H1 (cell line): Measurements from ENCODE around the gene FMNL1. TPM values are rescaled to one million over a fixed set of nuclear protein-coding genes. Genes with fewer than 3 reads are reported as not detected.

Experiments used
- CTCF ChIA-PET: fragments of 300-600 bp; sonication (Branson Sonifier 250); formaldehyde crosslinking; loops from one replicate; lab custom pipeline; 2021; ENCODE audit not compliant: partially characterized antibody; lab: Charles Lee
- POLR2A ChIA-PET: fragments of 300-600 bp; sonication (Branson Sonifier 250); formaldehyde crosslinking; loops from one replicate; lab custom pipeline; 2021; ENCODE audit warnings: inconsistent platforms; ENCODE audit not compliant: partially characterized antibody; lab: Charles Lee
- DNase-seq, 2 experiments: peaks; one replicate each; pipeline versions ENCODE4 v3.0.0 to v3.0.0-alpha.2; 2010 to 2022; ENCODE audit warnings: low spot score in 2 of 2, low read depth in 1 of 2, mixed read lengths in 1 of 2
- FAIRE-seq: peaks from 2 replicates; lab custom pipeline; 2011; peaks lifted over from hg19 to GRCh38; lab: Jason Lieb, UNC
- H2AFZ ChIP-seq: 2 replicates; pipeline ENCODE4 v1.8.1; 2012; ENCODE audit warnings: low read length, inconsistent platforms
- H2AK5ac ChIP-seq: 2 replicates; pipeline ENCODE4 v1.6.1; 2013; ENCODE audit warnings: low read depth, low read length
- H2BK120ac ChIP-seq: replicated peaks from 2 replicates; pipeline ENCODE3; 2013; ENCODE audit warnings: low read depth, low read length, inconsistent platforms
- H2BK12ac ChIP-seq: 2 replicates; pipeline ENCODE4 v1.6.1; 2013; ENCODE audit warnings: low read depth, low read length
- H2BK15ac ChIP-seq: 2 replicates; pipeline ENCODE4 v1.6.1; 2013; ENCODE audit warnings: low read length
- H2BK20ac ChIP-seq: 2 replicates; pipeline ENCODE4 v1.6.1; 2013; ENCODE audit warnings: low read length
- H2BK5ac ChIP-seq: 2 replicates; pipeline ENCODE4 v1.6.1; 2013; ENCODE audit warnings: low read depth, low read length
- H3K14ac ChIP-seq: 2 replicates; pipeline ENCODE4 v1.6.1; 2013; ENCODE audit warnings: inconsistent platforms; ENCODE audit not compliant: insufficient read length
- H3K18ac ChIP-seq: 2 replicates; pipeline ENCODE4 v1.6.1; 2013; ENCODE audit warnings: low read length; ENCODE audit errors: extremely low read depth
- H3K23ac ChIP-seq: 2 replicates; pipeline ENCODE4 v1.6.1; 2013; ENCODE audit warnings: inconsistent platforms; ENCODE audit not compliant: insufficient read length
- H3K23me2 ChIP-seq: 2 replicates; pipeline ENCODE4 v1.6.1; 2013; ENCODE audit warnings: low read depth, low read length
- H3K27ac ChIP-seq: 2 replicates; pipeline ENCODE4 v1.6.1; 2011; ENCODE audit warnings: low read depth, low read length, inconsistent platforms
- H3K27me3 ChIP-seq, 4 experiments: replicated peaks in 1 of 4; 1 replicate in 1 of 4; 2 replicates in 3 of 4; pipeline versions ENCODE4 v1.6.1 to v1.8.1; 2011 to 2013; ENCODE audit warnings: low read length in 3 of 4, mild to moderate bottlenecking in 3 of 4, inconsistent platforms in 2 of 4, mixed read lengths in 2 of 4, moderate library complexity in 1 of 4; ENCODE audit not compliant: control insufficient read depth in 3 of 4, insufficient read depth in 3 of 4; ENCODE audit errors: extremely low read depth in 1 of 4
- H3K36me3 ChIP-seq, 4 experiments: 2 replicates each; pipeline versions ENCODE4 v1.6.1 to v1.8.1; 2011 to 2013; ENCODE audit warnings: mild to moderate bottlenecking in 4 of 4, low read length in 3 of 4, moderate library complexity in 2 of 4, control low read depth in 1 of 4, inconsistent platforms in 1 of 4; ENCODE audit not compliant: insufficient read depth in 4 of 4, control insufficient read depth in 2 of 4
- H3K4ac ChIP-seq: replicated peaks from 2 replicates; pipeline ENCODE3; 2013; ENCODE audit warnings: low read length, low read depth, mixed read lengths, inconsistent platforms; ENCODE audit not compliant: insufficient read length
- H3K4me1 ChIP-seq, 4 experiments: replicated peaks in 1 of 4; 1 replicate in 1 of 4; 2 replicates in 3 of 4; pipeline versions ENCODE4 v1.6.1 to v1.8.1; 2011 to 2013; ENCODE audit warnings: low read length in 3 of 4, inconsistent platforms in 2 of 4, mixed read lengths in 1 of 4; ENCODE audit not compliant: insufficient read depth in 4 of 4, control insufficient read depth in 3 of 4
- H3K4me2 ChIP-seq, 2 experiments: 2 replicates each; pipeline versions ENCODE4 v1.6.1 to v1.8.1; 2011 to 2013; ENCODE audit warnings: low read depth in 2 of 2, low read length in 2 of 2, control low read depth in 1 of 2, inconsistent platforms in 1 of 2, mild to moderate bottlenecking in 1 of 2; ENCODE audit not compliant: insufficient read depth in 1 of 2
- H3K4me3 ChIP-seq, 4 experiments: fragments of 200-600, 300-600 bp in 1 of 4; sonication (generic), shearing (Covaris generic), sonication (Bioruptor Twin) in 1 of 4; 2 replicates each; pipeline versions ENCODE4 v1.5.1 to v1.8.1; 2011 to 2016; ENCODE audit warnings: low read length in 4 of 4, low read depth in 3 of 4, control low read depth in 2 of 4, inconsistent platforms in 2 of 4, mild to moderate bottlenecking in 2 of 4, mixed read lengths in 1 of 4, moderate library complexity in 1 of 4; ENCODE audit not compliant: insufficient read depth in 2 of 4; ENCODE audit errors: extremely low read depth in 1 of 4
- H3K56ac ChIP-seq: replicated peaks from 2 replicates; pipeline ENCODE3; 2013; ENCODE audit warnings: low read depth, mild to moderate bottlenecking, mixed read lengths, low read length, inconsistent platforms; ENCODE audit not compliant: insufficient read length
- H3K79me1 ChIP-seq: 2 replicates; pipeline ENCODE4 v1.6.1; 2013; ENCODE audit warnings: low read depth, low read length, control low read depth
- H3K79me2 ChIP-seq, 2 experiments: 2 replicates each; pipeline versions ENCODE4 v1.6.1 to v1.8.1; 2012 to 2013; ENCODE audit warnings: low read length in 2 of 2, mild to moderate bottlenecking in 2 of 2, inconsistent platforms in 1 of 2; ENCODE audit not compliant: insufficient read depth in 2 of 2, control insufficient read depth in 1 of 2
- H3K9ac ChIP-seq, 4 experiments: replicated peaks in 1 of 4; 1 replicate in 1 of 4; 2 replicates in 3 of 4; pipeline versions ENCODE4 v1.6.1 to v1.8.1; 2011 to 2013; ENCODE audit warnings: low read depth in 3 of 4, low read length in 3 of 4, control low read depth in 2 of 4, mild to moderate bottlenecking in 2 of 4, moderate library complexity in 2 of 4, inconsistent platforms in 1 of 4; ENCODE audit errors: extremely low read depth in 1 of 4
- H3K9me3 ChIP-seq, 2 experiments: 2 replicates each; pipeline versions ENCODE4 v1.6.1 to v1.8.1; 2012 to 2013; ENCODE audit warnings: mild to moderate bottlenecking in 2 of 2, moderate library complexity in 2 of 2, control low read depth in 1 of 2, inconsistent platforms in 1 of 2, low read depth in 1 of 2, low read length in 1 of 2, mixed read lengths in 1 of 2; ENCODE audit not compliant: insufficient read depth in 2 of 2
- H4K20me1 ChIP-seq, 2 experiments: replicated peaks in 1 of 2; 2 replicates each; pipeline versions ENCODE3 to v1.8.1; 2011 to 2013; ENCODE audit warnings: inconsistent platforms in 2 of 2, low read length in 2 of 2, mild to moderate bottlenecking in 1 of 2; ENCODE audit not compliant: insufficient read depth in 2 of 2, control insufficient read depth in 1 of 2
- H4K5ac ChIP-seq: 2 replicates; pipeline ENCODE4 v1.6.1; 2013; ENCODE audit warnings: low read length, low read depth, mixed read lengths, inconsistent platforms; ENCODE audit not compliant: insufficient read length
- H4K8ac ChIP-seq: 2 replicates; pipeline ENCODE4 v1.8.0; 2013; ENCODE audit warnings: mild to moderate bottlenecking, moderate library complexity, low read length, inconsistent platforms; ENCODE audit not compliant: insufficient read depth; ENCODE audit errors: extremely low read depth
- H4K91ac ChIP-seq: replicated peaks from 2 replicates; pipeline ENCODE3; 2013; ENCODE audit warnings: low read length, mixed read lengths, inconsistent platforms; ENCODE audit not compliant: insufficient read length
- KDM5A ChIP-seq: fragments of 200-600 bp; IDR thresholded peaks from 2 replicates; pipeline ENCODE4 v1.7.1; 2012; ENCODE audit warnings: mild to moderate bottlenecking, low read length, inconsistent platforms, mixed read lengths
- MAFK ChIP-seq: IDR thresholded peaks from 2 replicates; pipeline ENCODE4 v1.6.1; 2012; ENCODE audit warnings: low read depth, mild to moderate bottlenecking, improper control_type of control experiment, low read length
- RAD21 ChIP-seq, 2 experiments: IDR thresholded peaks in 1 of 2; conservative IDR thresholded peaks in 1 of 2; 2 replicates each; pipeline ENCODE4 v1.6.1; 2011; ENCODE audit warnings: low read depth in 2 of 2, low read length in 2 of 2, improper control_type of control experiment in 1 of 2, inconsistent platforms in 1 of 2, mild to moderate bottlenecking in 1 of 2, moderate library complexity in 1 of 2
- SP4 ChIP-seq: IDR thresholded peaks from 2 replicates; pipeline ENCODE4 v1.6.1; 2012; ENCODE audit warnings: low read length, inconsistent platforms
- TEAD4 ChIP-seq: IDR thresholded peaks from 2 replicates; pipeline ENCODE4 v1.6.1; 2012; ENCODE audit warnings: low read depth, low read length, inconsistent platforms, mixed read lengths
- USF2 ChIP-seq: IDR thresholded peaks from 2 replicates; pipeline ENCODE4 v1.6.1; 2011; ENCODE audit warnings: low read length, improper control_type of control experiment
- ZNF274 ChIP-seq: IDR thresholded peaks from 2 replicates; pipeline ENCODE4 v1.7.0; 2012; ENCODE audit warnings: low read length, borderline replicate concordance; ENCODE audit errors: extremely low read depth
- WGBS, 2 experiments: shearing (Covaris generic) in 1 of 2; methylation state at CpG; one replicate each; pipeline versions ENCODE4 v1.1.6 to v1.1.7; 2013 to 2015; ENCODE audit warnings: low lambda C conversion rate in 2 of 2, mixed read lengths in 2 of 2, inconsistent platforms in 1 of 2, low coverage in 1 of 2, missing lambda C conversion rate in 1 of 2; ENCODE audit not compliant: insufficient replicate concordance in 2 of 2, insufficient coverage in 1 of 2, insufficient read length in 1 of 2; ENCODE audit errors: extremely low coverage in 1 of 2, missing lambda C conversion rate in 1 of 2; 5-methylcytosine and 5-hydroxymethylcytosine counted together
- polyA plus RNA-seq, 7 experiments: library from polyadenylated mRNA; depleted of rRNA in 3 of 7; stranded (reverse) in 5 of 7; unstranded in 2 of 7; fragments of >200 nt in 5 of 7; fragments of 200-250 nt in 2 of 7; gene quantifications; 1 replicate in 5 of 7; 2 replicates in 1 of 7; 4 replicates in 1 of 7; pipeline versions ENCODE4 v1.2.1 to v1.2.3, GENCODE V29; 2011 to 2013; ENCODE audit warnings: missing spikeins in 2 of 7, mixed read lengths in 2 of 7
- total RNA-seq: library from RNA; stranded (reverse); fragmentation: NEBNext Ultra II Directional; extraction: Animal tissue kit (Norgen Biotek cat#: 25700); gene quantifications from 2 replicates; pipeline ENCODE4 v1.2.1, GENCODE V29; 2021
- TF ChIP-seq, protein P1 (sequence below): IDR thresholded peaks from 2 replicates; pipeline ENCODE4 v1.6.1; 2012; ENCODE audit warnings: low read length, inconsistent platforms

Gene FMNL1
- total and polyA plus RNA-seq, 2 of the 8 experiments (the other 6 are each of a cell fraction or from before 2014, with no cell fraction given) = 2.5 to 8.6 TPM

DNA sequence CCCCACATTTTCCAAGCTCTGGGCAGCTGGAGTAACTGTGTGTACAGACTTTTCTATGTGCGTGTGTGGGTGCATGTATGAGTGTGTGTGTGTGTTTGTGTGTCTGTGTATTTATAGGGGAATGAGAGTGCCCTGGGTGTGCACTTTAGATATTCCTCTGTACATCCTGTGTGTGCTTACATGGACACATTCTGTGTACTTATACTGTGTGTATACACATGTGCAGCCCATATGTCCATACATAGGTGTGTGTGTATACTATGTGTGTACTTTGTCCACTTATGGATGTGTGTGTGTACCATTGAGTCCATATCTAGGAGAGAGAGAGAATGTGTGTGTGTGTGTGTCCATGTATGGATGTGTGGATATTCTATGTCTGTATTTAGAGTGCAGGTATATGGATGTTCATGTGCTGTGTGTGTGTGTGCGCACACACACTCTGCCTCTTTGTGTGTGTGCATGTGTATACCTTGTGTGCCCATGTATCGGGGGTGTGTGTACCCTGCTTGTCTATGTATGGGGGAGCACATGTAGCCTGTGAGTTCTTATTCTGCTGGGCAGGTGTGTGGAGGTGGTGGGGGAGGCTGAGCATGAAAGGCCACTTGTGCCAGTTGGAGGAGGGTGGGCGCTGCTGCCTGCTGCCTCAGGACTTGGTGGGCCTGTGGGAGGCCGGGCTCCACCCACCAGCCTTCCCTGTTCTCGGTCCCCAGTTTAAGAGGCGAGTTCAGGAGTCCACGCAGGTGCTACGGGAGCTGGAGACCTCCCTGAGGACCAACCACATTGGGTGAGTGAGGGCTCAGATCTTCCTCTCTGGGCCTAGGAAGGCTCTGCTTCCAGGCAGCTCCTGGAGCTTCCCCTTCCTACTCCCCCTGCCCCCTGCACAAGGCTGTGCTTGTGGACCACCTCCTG is 11.1 kb downstream of the FMNL1 start:
- H2BK12ac ChIP-seq = no peak overlapping the region
- 92% methylated on average over 9 of the region's 9 CpGs; no CpG with 5 or more reads in 1 of the 2 experiments for WGBS, 2 experiments
- peaks cover 8 to 33% (median 19%) of the 10 kb centered on the region in 4 experiments for H3K4me1 ChIP-seq
- H3K23me2 ChIP-seq = no peaks in the 10 kb centered on the region
- H3K9ac ChIP-seq = no peak overlapping the region
- H3K18ac ChIP-seq = no peak overlapping the region
- no peak overlapping the region for H2BK5ac ChIP-seq
- H3K56ac ChIP-seq = no peak overlapping the region
- peaks cover 0 to 7% (median 2%) of the 10 kb centered on the region in 4 experiments; a peak in 3 of 7 replicates for H3K27me3 ChIP-seq
- H3K4ac ChIP-seq = no peak overlapping the region
- H2AK5ac ChIP-seq = 0 out of 2 replicates have a peak overlapping the region, but pooled peaks have one; percentile 17
- H4K5ac ChIP-seq = no peak overlapping the region
- H4K8ac ChIP-seq = no peak overlapping the region
- ChIA-PET CTCF (interaction anchor here (0.5 to 22.1 kb wide), 18 partner anchors 10 to 193 kb away, joined by 3 to 362 read pairs (median 8); partner anchors contain the start of genes ACBD4, FMNL1 and MAP3K14), POLR2A (interaction anchor here (1.1 to 2.5 kb wide), 3 partner anchors 11 to 84 kb away, joined by 3 to 18 read pairs (median 11); partner anchors contain the start of genes FMNL1 and HEXIM1)
- no peak overlapping the region for H2BK120ac ChIP-seq
- no peaks in the 10 kb centered on the region for H3K79me2 ChIP-seq
- H3K4me2 ChIP-seq = no peak overlapping the region
- no peaks in the 10 kb centered on the region for H3K79me1 ChIP-seq
- H2BK15ac ChIP-seq = 0 out of 2 replicates have a peak overlapping the region, but pooled peaks have one; percentile 4
- DNase-seq (no peak), FAIRE-seq (no peak)
- no peak overlapping the region for H3K4me3 ChIP-seq
- H2BK20ac ChIP-seq = no peak overlapping the region
- peaks cover 0 to 3% of the 10 kb centered on the region in 2 experiments for H4K20me1 ChIP-seq
- H3K27ac ChIP-seq = no peak overlapping the region
- H3K9me3 ChIP-seq = no peaks in the 10 kb centered on the region
- no peak overlapping the region for H4K91ac ChIP-seq
- no peak overlapping the region for H3K23ac ChIP-seq
- no peak overlapping the region for H3K14ac ChIP-seq
- no peak overlapping the region for H2AFZ ChIP-seq
- H3K36me3 ChIP-seq = no peaks in the 10 kb centered on the region
- TF ChIP-seq SP4 (no peak), MAFK (no peak), USF2 (no peak), KDM5A (no peak), ZNF274 (no peak), RAD21 (IDR thresholded peaks at IDR 0.05 in 1 of 2, conservative IDR thresholded peaks at IDR 0.05 in 1 of 2; ENCODE audit: low read depth in 2 of 2, low read length in 2 of 2) (no peak), TEAD4 (no peak)
- TF ChIP-seq, protein P1, sequence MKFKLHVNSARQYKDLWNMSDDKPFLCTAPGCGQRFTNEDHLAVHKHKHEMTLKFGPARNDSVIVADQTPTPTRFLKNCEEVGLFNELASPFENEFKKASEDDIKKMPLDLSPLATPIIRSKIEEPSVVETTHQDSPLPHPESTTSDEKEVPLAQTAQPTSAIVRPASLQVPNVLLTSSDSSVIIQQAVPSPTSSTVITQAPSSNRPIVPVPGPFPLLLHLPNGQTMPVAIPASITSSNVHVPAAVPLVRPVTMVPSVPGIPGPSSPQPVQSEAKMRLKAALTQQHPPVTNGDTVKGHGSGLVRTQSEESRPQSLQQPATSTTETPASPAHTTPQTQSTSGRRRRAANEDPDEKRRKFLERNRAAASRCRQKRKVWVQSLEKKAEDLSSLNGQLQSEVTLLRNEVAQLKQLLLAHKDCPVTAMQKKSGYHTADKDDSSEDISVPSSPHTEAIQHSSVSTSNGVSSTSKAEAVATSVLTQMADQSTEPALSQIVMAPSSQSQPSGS = no peak
